Measurements from ENCODE around the gene ZCCHC14.

ZCCHC14 gene

DNA sequence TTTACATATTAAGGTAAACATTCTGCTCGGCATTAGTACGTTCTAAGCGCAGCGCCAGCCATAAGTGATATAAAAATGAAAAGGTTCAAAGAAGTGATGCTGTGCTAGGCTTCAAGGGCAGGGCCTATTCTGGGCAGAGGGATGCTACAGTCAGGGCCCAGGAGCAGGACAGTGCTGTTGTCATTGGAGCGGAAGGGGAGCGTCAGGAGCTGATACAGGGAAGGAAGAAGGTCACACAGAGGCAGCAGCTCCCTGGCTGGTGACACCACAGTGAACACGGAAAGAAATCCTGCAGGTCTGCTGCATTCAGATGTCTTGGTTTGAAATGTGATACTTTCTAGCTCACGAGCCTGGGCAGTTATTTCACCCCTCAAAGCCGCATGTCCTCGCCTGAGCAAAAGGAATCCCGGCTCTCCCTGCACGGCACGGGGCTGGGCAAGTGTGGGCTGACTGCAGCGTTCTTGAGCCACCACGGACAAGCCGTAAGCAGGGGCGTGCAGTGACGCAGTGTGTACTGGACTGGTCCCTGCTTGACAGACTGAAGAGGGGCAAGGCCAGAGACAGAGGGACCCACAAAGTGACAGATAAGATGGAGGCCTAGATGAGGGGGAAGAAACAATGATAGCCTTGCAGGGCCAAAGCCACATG is 41.1 kb downstream of the ZCCHC14 start:
- no peak for DNase-seq

DNA sequence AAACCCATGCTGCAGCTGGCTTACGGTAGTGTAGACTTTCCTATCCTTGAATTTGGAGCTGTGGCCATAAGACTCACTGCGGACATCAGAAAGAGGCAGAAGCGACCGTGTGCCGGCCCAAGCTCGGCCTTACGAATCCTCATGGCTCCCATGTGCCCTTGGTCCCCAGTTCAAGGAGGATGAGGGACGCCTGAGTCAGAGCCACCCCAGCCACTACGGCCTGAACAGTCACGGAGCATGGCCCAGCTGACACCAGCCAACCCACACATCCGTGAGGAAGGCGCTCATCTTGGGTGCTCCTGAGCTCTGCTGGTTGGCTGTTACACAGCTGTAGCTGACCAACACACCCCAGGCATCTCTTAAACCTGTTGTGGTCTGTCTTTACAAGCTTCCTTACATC is 44.0 kb downstream of the ZCCHC14 start:
- DNase-seq, result no peak

DNA sequence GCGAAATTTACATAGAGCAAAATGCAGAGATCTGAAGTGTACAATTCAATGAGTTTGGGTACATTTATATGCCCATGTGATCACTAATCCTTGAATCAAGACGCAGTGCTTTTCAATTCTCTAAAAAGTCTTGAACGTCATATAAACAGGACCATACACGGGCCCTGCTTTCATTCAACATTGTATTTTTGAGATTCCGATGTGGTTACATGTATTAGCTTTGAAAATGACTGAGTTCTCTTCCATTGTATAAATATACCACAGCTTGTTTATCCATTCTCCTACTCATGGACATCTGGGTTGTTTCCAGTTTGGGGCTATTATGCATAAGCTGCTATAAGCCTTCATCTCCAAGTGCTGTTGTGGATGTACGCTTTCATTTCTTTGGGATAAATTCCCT is 45.5 kb downstream of the ZCCHC14 start:
- DNase-seq, result no peak

DNA sequence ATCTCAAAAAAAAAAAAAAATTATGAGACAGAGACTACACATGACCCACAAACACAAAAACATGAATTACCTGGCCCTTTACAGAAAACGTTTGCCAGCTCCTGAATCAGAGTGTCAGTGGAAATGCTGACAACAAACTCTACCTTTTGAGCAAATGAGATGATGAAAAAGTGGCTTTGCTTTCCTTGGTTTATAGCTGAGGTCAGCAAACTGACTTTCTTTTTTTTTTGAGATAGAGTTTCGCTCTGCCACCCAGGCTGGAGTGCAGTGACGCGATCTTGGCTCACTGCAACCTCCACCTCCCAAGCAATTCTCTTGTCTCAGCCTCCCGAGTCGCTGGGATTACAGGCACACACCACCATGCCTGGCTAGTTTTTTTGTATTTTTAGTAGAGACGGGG is 46.3 kb downstream of the ZCCHC14 start:
- DNase-seq, result no peak

DNA sequence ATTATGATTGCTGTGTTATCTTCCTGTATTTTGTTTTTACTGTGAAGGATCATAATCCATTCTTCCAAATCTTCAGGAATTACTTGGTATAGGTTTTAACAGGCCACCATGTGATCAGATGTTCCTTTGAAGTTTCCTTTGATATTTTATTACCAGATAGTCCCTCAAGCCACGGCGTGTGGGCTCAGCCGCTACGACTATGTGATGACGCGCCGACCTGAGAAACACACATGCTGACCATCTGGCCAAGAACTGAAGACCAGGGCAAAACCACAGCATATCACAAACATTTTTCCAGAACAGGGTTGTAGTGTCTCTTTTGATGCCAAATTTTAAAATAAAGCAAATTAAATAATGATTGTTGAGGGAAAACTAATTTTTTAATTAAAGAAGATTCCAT is 47.3 kb downstream of the ZCCHC14 start:
- no peak for DNase-seq

DNA sequence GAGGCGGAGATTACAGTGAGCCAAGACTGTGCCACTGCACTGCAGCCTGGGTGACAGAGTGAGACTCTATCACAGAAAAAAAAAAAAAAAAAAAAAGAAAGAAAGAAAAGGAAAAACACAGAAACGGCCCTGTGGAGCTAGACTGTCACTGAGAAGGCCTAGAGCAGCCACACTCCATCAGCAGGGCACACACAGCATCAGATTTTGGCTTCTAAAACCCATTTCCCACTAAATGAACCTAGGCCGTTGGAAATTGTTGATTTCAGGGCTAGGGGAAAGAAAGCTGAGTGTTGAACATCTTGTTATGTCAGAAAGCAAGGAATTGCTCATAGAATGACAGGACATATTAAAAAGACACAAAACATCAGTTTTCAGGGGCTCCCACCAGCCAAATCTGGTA is 48.9 kb downstream of the ZCCHC14 start:
- no peak for DNase-seq

DNA sequence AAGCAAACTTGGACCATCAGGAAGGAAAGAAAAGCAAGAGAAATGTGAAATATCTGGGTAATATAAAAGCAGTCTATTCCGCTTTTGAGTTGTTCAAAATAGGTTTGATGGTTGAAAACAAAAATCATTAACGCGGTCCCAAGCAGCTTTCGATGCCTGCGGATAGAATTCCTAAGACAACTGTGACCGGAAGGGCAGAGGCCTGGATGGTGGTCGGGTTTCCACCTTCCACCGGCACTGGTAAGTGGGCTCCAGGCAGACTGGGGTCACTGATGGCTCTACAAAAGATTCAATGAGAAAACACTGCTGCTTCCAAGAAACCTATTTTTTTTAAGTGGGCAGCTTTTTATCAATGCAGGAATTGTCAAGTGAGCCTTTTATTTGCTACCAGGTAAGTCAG is 49.8 kb downstream of the ZCCHC14 start:
- DNase-seq, result no peak

DNA sequence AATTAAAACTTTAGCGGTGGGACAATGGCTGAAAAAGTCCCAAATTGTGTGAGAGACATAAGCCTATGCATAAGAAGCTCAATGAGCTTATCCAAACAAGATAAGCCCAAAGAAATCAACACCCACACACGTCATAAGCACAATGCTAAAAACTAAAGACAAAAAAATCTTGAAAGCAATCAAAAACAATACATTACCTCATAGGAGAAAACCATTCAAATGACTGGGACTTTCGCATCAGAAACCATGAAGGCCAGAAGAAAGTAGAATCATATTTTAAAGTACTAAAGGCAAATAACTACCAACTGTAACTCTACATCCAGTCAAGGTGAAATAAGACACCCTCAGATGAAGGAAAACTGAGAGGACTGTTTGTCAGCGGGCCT is 50.2 kb downstream of the ZCCHC14 start:
- no peak for DNase-seq

DNA sequence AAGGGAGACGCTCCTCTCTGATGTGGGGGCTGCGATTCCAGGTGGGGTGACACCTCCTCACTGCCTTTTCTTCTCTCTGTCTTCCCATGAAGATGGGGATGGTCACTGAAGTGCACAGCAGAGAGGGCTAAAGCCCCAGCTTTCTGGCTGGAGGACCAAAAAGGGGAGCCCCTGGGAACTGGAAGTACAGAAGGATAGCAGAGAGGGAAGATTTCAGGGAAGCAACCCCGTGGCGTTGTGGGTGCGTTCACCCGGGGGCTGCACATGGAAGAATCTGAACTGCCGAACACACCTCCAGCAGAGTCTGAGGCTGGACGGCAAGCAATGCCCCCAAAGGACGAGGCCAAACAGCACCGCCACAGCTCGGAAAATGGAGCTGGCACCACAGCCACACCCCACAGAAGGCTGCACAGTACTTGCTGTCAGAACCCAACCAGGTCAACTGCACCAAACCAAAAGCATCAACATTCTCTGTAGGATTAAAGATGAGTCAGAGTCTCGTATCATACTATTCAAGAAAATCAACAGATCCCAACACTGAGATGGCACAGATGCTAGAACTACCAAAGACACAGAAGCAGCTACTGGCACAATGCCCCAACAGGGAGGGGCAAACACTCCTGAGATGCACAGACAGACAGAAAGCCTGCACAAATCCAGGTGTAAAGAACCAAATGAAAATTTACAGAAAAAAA is 50.8 kb downstream of the ZCCHC14 start:
- DNase-seq, result no peak

DNA sequence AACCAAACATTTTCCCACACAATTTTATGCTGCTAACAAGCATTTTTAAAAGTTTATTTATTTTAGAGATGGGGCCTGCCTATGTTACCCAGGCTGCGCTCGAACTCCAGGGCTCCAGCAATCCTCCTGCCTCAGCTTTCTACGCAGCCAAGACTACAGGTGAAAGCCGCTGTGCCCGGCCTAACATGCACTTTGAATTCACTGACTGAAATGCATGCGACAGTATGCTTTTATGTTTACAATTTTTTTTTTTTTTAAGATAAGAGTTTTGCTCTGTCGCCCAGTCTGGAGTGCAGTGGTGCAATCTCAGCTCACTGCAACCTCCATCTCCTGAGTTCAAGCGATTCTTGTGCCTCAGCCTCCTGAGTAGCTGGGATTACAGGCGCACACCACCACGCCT is 52.9 kb downstream of the ZCCHC14 start:
- DNase-seq, result no peak

DNA sequence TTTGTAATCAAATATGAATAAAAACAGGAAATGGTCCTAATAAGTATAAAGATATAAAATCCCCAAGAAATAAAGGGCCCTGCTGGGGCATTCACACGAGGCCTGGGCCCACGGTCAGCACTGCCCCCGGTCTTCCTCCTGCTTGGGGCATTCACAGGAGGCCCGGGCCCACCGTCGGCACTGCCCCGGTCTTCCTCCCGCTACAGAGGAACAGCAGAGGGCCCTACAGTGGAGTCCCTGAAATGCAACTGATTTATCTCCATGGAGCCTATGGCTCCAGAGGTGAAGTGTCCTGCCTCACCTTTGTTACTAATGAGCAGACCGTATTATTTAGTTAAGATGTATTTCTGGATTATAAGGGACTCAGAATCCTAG is 54.2 kb downstream of the ZCCHC14 start:
- no peak for DNase-seq

DNA sequence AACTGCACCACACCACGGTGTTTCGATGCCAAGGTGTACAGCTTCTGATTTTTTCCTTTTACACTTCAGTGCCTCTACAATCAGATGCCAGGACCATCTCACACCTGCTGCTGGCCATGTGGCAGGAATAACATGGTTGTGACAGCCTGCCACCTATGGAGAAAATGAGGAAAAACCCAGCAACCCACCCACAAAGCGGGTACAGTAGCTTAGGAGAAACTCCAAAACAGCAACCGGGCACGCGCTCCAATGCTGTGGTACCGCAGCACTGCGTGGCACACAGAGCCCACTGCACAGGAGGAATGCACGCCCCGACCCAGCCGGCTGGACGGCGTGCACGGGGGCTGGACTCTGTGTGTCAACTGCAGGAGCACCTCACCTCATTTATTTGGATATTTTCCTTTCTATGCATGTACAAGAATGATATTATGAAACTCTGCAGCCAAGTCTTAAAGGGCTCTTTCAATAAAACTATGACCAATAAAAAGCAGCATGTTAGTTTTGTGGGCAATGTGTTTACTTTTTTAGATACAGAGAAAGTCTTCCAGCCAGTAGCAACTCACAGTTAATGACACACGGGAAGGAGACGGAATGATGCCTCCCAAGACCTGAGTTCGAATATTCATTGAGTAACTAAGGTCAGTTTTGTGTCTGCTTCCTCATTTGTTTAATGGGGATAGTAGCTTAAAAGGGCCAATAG is 54.8 kb downstream of the ZCCHC14 start:
- no peak for DNase-seq

DNA sequence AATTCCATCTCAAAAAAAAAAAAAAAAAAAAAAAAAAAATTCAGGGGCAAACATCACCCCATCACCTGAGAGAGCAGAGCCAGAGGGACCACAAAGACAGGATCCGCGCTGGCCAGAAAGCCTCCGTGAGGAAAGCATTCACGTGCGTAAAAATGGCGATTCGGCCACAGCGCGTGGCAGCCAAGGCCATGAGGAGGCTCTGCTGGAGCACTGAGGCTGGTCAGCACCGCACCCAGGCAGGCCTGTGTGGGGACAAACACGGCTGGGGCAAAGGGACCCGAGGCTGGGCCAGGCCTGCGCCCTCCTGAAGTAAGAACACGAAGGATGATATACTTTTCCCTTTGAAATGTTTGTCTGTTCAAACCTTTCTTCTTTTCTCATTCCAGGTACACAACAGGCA is 55.5 kb downstream of the ZCCHC14 start:
- no peak for DNase-seq

DNA sequence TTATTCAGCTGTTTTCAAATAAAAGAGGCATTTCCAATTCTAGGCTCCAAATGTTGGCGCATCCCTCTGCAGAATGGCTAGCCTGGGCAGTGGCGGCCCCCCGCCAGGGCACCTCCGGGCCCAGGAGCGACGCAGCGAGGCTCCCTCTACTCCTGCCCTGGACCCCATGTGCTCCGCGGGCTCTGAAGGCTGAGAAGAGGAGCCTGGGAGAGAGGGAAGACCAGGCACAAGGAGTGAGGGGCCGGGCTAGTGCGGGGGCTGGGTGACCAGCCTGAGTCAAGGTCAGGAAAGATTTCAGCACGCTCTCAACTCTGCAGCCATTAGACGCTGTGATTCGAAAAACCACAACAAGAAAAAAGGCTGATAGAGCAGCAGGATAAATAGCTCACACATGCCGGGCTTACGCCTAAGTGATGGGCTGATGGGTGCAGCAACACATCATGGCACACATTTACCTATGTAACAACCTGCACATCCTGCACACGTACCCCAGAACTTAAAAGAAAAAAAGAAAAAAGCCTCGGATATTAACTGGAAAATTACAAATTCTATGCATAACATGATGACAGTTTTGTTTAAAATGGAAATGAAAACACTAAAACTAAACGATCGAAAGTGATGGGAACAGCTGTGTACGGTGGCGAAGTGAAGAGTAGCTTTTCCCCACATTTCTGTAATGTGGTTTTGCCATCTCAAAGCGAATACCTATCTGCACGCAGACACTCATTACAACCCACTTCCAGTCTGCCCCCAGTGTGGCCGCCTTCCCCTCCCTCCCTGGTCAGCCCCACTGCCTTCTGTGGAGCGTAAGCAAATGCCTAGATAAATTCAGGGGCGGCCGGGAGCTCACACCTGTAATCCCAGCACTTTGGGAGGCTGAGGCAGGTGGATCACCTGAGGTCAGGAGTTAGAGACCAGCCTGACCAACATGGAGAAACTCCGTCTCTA is 56.3 kb downstream of the ZCCHC14 start:
- no peak for DNase-seq

DNA sequence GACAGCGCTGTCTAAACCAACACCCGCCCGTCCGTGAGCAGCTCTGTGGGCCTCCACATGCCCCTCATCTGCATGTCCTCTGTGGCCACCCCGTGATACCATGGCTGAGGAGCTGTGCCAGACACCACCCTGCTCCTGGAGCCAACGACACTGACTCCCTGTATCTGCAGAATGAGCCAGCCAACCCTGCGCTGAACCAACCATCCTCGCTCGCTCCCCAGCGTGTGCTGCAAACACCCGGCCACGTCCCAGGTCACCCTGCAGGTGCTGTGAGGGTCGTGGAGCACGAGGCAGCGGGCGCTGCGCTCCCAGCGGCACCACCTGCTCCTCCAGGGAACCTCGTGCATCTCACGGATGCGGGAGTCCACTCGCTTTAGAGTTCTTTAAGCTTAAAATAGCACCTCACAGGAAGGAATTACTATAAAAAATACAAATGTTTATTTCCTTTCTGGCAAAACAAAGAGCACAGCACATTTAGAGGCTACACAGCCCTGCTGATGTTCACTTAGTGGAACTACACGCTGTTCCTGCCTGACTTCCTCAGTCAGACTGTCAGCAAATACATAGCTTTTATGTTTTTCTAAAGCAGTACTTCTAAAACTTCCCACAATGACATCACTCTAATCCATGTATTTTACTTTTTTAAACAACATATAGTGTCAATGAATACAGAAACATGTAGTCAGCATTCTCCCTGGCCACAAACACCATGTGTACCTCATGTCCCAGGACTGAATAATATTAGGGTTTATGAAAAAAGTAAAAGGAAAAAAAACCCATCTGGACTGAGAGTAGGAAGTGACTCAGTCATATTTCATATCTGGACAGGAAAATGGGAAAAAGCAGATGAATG is 57.2 kb downstream of the ZCCHC14 start:
- no peak for DNase-seq

DNA sequence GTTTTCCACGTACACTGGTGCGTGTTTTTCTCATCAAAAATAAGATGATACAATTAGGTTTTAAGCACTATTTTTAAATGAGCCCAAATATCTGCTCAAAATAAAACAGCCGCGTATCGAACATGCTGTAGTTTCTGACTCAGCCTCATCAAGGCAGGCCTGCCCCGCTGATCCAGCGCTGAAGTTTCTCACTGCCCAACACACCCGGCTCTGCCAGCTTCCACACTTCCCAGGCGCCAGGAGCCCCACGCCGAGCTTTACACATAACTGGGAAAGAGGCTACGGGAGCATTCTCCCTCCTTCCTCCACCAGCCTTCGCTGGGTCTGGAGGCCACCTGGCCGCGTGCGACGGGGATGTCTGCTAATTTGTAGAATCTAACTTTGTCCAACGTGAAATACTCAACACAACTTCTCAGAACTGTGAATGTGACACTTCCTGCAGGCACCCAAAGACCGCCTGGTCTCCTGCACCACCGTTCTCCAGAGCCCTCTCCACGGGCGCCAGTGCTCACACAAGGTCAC is 58.6 kb downstream of the ZCCHC14 start:
- no peak for DNase-seq

DNA sequence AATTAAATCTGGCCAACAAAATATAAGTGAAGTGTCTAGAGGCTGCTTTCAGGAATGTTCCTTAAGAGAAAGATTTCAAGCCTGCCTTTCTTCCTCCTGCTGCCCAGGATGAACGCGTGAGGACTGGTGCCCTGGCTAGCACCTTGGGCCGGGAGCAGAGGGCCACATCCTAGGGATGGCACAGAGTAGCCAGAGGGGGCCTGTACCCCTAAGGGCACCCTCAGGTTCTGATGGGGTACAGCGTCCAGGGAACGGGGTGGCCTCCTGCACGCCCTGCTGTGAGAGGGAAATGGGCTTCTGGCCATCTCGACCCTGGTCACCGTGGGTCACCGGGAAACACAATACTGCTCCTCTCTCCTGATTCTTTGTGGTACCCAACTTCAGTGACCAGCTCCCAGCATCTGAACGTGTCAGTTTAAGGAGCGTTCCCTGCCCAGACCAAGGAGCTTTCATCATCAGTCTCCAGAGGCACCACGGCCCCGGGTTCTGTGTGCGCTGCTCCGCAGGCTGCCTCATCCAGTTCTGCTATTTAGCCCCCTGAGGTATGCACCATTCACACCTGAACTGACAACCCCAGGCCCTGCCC is 60.4 kb downstream of the ZCCHC14 start:
- no peak for DNase-seq

DNA sequence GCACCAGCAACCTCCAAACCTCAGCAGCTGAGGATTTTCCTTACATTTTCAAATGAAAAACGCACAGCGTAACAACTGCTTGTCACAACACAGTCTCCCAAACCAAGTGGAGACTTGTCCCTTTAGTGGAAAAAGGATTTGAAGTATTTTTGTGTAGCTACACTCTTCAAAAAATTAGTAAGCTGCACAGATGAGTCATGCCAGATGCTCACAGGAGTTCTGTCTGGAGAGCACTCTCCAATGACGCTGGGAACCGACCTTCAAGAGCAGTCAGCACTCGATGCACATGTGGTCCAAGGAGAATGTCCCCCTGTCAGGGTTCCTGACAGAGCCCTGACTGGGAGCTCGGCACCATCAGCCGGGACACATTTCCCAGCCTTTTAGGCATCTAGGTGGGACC is 60.9 kb downstream of the ZCCHC14 start:
- DNase-seq, result no peak

DNA sequence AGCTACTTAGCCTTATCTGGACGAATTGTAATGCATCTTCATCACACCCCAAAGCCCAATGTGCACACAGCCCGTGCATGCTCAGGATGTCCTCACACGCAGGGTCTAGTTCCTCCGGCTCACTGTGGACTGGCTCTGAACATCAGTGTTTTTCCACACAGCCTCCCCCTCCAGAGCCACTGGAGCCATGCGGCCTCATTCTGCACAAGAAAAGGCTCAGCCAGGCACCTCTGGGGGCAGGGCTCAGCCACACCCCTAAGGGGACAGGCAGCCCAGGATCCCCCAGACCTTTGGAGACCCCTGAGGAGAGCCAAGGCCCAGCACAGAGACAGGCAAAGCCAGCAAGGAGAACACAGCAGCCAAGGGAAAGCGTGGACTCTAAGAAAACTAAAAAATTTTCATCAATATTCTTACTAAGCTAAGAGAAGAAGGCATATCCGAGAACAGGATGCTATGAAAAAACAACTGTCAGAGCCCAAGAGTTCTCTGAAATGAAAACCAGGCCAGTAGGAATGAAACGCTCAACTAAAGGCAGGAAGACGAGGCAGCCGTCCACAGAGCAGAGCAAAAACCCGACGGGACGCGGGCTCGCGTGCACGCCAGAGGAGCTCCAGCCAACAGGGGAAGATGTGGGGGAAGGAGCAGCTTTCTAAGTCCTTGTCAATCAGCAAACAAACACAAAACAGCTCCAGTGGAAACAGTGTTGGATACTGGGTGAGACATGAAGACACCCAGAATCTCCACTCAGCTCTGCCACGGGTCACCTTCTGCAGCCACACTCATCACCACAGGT is 66.2 kb downstream of the ZCCHC14 start:
- no peak for DNase-seq

DNA sequence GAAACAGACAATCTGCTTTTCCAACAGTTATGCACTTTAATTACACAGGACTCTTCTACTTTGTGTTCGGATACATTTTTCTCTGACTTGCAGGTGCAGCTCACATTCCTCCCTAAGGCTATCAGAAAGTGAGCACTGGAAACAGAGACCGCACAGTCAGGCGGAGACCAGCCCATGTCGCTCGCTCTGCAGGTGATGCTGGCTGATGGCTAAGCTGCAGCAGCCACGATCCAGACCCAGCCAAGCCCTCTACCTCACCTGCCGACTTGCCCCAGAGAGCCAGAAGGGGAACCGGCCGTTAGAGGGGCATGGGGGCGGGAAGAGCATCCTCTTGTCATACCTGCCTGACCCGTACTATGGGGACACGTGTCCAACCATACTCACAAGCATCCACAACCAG is 66.9 kb downstream of the ZCCHC14 start:
- DNase-seq, result no peak

DNA sequence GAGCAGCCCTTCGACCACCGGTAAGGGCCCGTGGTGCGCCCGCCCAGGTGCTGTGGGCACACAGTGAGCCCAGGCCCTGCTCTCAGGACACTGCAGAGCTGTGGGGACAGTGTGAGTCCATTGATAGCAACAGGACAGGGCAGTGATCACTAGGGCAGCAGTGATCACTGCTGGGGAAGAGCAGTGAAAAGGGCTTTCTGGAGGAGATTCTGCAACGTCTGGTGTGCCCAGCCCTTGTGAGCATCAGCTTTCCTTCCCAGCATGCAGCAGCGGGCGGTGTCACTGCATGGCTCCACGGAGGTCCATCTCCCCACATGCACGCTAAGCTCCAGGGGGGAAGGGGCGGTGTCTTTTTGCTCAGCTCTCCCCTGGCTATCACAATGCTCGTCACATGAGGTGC is 68.6 kb downstream of the ZCCHC14 start:
- DNase-seq, result no peak

Data from NCI-H187 (cell line).